ENCODE measurements around the gene CDO1.
A peak's percentile ranks its signal among the peaks of the same experiment; 100 is the strongest.

CDO1 gene

DNA sequence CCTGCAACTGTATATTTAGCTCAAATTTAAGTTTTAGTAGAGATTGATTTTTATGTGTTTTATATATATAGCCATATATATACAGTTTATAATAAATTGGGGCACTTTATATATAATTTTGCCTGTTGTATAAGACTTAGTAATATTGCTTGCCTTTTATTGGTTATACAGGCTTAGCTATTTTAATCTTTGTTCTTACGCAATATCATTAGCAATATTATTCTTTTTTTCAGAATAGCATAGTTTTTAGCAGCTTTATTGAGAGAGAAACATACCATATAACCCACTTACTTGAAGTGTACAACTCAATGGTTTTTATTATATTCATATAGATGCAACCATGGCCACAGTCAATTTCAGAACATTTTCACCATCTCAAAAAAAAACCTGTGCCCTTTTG is 28.0 kb downstream of the CDO1 start:
- no peak for DNase-seq
- no peak for TF ChIP-seq POLR2A (IDR thresholded peaks at IDR 0.05; ENCODE audit: low read length)
- no peak for TF ChIP-seq GATA1 (IDR thresholded peaks at IDR 0.05; ENCODE audit: low read depth, low read length)

GRCh38 chr5:115787426-115787825 is 29.0 kb downstream of the CDO1 start:
- no peak for DNase-seq
- no peak for TF ChIP-seq POLR2A (IDR thresholded peaks at IDR 0.05; ENCODE audit: low read length)
- no peak for TF ChIP-seq GATA1 (IDR thresholded peaks at IDR 0.05; ENCODE audit: low read depth, low read length)

DNA sequence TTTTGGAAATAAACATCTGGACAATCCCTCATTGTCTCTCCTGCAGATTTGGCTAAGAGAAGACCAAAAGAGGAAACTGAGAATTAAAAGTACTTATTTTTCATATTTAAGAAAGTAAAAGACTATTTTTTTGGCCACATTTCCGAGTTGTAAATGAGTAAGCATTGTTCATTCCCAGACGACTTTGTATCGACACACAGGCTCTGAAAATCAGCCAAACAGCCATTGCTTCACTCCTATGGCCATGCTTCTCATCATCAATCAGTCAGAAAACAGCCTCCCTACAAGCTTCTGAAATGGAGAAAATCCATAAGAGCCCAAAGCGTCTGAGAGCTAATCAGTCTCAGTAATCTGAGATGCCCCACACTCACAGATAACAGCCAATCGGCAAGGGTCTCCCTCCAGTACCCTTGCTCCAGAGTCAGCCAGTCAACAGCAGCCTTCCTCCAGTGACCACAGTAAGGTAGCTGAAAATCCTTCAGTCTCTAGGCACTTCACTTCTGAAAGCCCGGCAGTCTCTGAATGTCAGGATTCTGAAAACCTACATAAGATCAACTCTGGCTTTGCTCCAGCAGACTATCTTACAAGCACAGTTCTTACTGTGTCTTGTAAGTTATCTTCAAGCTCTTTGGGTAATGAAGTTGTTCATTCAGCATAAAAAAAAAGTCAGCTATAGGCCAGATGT is 30.9 kb downstream of the CDO1 start:
- TF ChIP-seq POLR2A (IDR thresholded peaks at IDR 0.05; ENCODE audit: low read length) (no peak), GATA1 (IDR thresholded peaks at IDR 0.05; ENCODE audit: low read depth, low read length) (no peak)
- DNase-seq = no peak

- no peak for DNase-seq
- TF ChIP-seq POLR2A (IDR thresholded peaks at IDR 0.05; ENCODE audit: low read length) (no peak), GATA1 (IDR thresholded peaks at IDR 0.05; ENCODE audit: low read depth, low read length) (no peak)
Measured at GRCh38 chr5:115778417-115778816, 38.0 kb downstream of the CDO1 start.

- DNase-seq = no peak
- TF ChIP-seq POLR2A (IDR thresholded peaks at IDR 0.05; ENCODE audit: low read length) (no peak), GATA1 (IDR thresholded peaks at IDR 0.05; ENCODE audit: low read depth, low read length) (no peak)
Measured at GRCh38 chr5:115776989-115777388, 39.5 kb downstream of the CDO1 start.

DNA sequence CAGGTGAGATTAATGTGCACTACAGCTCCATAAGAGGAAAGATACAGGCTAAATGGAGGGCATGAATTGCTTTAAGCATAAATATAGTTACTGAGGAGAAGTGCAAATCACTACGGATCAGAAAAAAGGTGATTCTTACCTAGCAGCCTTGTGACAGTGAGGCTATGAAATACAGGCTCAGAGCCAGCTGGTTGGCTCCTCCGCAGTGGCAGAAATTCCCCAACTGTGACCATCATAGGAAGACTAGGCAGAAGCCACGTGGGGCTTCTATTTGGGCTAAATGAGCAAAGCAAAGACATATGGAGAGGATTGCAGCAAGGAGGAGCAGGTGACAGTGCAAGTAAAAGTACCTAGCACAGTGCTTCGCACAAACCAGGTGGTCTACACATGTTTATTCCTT is 40.5 kb downstream of the CDO1 start:
- no peak for TF ChIP-seq GATA1 (IDR thresholded peaks at IDR 0.05; ENCODE audit: low read depth, low read length)
- no peak for TF ChIP-seq POLR2A (IDR thresholded peaks at IDR 0.05; ENCODE audit: low read length)
- DNase-seq = no peak

DNA sequence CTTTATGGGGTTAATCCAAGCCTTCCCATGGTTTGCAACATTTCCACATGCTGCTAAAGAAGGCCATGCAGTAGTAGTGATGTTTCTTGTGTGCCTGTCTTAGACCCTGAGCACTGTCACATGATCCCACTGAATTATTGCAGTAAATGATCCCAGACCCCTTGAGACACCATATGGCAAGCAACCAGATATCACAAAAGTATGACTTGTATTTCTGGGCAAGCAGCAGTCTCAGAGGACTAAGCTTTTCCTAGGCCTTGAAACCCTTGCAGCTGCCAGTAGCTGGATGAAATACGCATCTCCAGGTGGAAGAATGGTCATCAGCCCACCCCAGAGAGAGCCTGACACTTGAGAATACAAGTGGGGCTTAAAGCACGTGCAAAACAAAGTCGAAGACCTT is 41.8 kb downstream of the CDO1 start:
- no peak for DNase-seq
- TF ChIP-seq POLR2A (IDR thresholded peaks at IDR 0.05; ENCODE audit: low read length) (no peak), GATA1 (IDR thresholded peaks at IDR 0.05; ENCODE audit: low read depth, low read length) (no peak)

DNA sequence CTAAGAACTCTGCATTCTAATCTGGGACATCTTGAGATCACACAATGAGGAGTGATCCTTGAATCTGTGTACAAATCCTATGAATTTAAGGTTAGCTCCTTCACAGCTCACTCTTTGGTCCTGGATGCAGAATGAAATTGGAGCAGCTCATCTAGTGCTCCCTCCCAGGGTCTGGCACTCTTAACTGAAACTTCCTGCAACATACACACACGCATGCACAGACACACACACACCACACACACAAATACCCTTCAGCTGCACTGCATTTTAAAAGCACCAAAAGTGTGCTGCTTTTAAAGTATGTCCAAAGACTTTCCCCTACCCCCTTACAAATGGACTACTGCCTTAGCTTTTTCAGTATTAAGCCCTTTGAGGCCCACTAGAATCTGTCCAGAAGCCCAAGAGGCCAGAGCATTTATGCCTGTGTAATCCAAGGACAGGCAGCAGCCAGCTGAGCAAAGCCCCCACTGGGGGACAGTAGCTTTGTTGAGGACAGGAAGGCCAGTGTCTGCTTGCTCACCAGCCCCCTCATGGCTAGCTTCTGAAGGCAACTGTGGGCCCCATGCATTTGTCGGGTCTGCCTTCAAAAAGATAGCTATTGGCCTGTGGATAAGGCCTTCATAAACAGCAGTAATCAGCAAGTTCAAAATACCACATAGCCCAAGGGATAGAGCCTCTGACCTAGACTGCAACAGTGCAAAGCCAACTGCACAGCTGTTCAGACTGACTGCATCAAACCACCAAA is 43.6 kb downstream of the CDO1 start:
- TF ChIP-seq POLR2A (IDR thresholded peaks at IDR 0.05; ENCODE audit: low read length) = no peak
- TF ChIP-seq GATA1 (IDR thresholded peaks at IDR 0.05; ENCODE audit: low read depth, low read length) = no peak
- DNase-seq = no peak

GRCh38 chr5:115770466-115770865 is 46.0 kb downstream of the CDO1 start:
- TF ChIP-seq POLR2A (IDR thresholded peaks at IDR 0.05; ENCODE audit: low read length) (no peak), GATA1 (IDR thresholded peaks at IDR 0.05; ENCODE audit: low read depth, low read length) (no peak)
- DNase-seq = peak; percentile 19 to 29

DNA sequence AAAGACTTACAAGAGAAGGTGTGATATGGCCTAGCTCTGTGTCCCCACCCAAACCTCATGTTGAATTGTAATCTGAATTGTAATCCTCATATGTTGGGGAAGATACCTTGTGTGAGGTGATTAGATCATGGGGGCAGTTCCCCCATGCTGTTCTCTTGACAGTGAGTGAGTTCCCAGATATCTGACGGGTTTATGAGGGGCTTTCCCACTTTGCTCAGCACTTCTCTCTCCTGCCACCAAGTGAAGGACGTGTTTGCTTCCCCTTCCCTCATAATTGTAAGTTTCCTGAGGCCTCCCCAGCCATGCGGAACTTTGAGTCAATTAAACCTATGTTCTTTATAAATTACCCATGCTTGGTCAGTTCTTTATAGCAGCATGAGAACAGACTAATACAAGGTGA is 49.0 kb downstream of the CDO1 start:
- DNase-seq = no peak
- TF ChIP-seq GATA1 (IDR thresholded peaks at IDR 0.05; ENCODE audit: low read depth, low read length) (no peak), POLR2A (IDR thresholded peaks at IDR 0.05; ENCODE audit: low read length) (no peak)

DNA sequence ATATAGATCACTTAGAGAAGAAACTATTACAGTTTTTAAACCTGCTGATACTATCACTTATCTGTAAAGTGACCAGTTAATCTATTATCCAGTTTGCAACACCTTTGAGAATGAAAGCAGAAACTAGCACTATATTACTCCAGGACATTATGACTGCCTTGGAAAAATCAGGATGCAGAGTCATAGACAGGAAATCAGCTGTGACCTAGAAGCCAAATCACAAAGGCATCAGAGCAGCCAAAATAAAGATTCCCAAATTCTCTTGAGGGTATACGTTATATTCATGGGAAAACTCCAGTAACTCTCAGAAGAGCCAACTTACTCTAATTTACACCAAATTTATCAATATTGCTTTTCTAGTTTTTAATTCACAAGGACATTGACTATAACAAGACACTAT is 49.9 kb downstream of the CDO1 start:
- TF ChIP-seq POLR2A (IDR thresholded peaks at IDR 0.05; ENCODE audit: low read length) = no peak
- no peak for TF ChIP-seq GATA1 (IDR thresholded peaks at IDR 0.05; ENCODE audit: low read depth, low read length)
- no peak for DNase-seq

DNA sequence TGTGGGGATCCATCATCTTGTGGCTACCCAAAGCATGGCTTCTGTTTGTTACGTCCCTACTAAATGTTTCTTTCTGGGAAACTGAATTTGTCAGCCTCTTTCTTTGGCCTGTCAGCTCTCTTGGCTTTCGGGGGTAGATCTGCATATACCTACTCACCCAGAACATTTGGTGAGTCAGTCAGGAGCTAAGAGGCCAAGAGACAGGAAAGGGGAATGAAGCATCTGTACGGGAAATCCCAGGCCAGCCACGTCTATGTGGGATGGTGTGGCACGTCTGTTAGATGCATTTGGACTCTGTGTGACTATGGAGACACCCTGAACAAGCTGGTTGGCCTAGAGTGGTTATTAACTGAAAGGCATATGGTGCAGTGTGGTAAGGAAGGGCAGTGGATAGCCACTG is 58.1 kb downstream of the CDO1 start:
- DNase-seq = no peak

DNA sequence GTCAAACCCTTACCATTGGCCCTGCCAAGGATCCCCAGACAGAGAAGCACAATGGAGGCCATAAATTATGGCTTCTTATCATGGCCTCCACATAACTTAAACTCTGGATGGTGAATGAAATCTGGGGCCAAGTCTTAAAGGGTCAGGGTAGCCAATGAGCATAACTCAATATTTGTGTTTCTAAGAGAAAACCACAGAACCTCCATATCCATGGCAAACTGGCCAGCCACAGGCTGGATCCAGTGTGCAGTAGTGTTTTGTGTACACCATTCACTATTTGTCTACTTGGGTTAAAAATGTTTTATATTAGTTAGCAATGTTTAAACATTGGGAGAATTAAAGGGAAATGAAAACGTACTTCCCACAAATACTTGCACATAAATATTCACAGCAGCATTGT is 60.8 kb downstream of the CDO1 start:
- TF ChIP-seq GATA1 (IDR thresholded peaks at IDR 0.05; ENCODE audit: low read depth, low read length) (no peak), POLR2A (IDR thresholded peaks at IDR 0.05; ENCODE audit: low read length) (no peak)

More for the DNA sequence above, 58.1 kb downstream of the CDO1 start:
- no peak for TF ChIP-seq GATA1 (IDR thresholded peaks at IDR 0.05; ENCODE audit: low read depth, low read length)
- TF ChIP-seq POLR2A (IDR thresholded peaks at IDR 0.05; ENCODE audit: low read length) = no peak

More for the DNA sequence above, 60.8 kb downstream of the CDO1 start:
- no peak for DNase-seq
